Fibroblast of skin of right quadriceps (primary cell): Measurements from ENCODE around the gene COPA.
"Not testable (repeated sequence)": the region's sequence is repeated elsewhere in the genome, so short reads cannot be mapped to it uniquely, and the experiment has no call there.

ENCODE experiments used
- DNase-seq: peaks from one replicate; pipeline ENCODE4 v3.0.0-alpha.2; 2013

Gene COPA

DNA sequence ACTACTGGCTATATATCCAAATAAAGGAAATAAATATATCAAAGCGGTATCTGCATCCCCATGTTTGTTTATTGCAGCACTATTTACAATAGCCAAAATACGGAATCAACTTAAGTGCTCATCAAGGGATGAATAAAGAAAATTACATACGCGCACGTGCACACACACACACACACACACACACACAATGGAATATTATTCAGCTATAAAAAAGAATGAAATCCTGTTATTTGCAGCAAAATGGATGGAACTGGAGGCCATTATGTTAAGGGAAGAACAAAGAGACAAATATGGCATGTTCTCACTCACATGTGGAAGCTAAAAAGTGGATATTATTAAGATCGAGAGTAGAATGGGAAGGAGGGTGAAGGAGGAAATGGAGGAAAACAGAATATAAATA lies 20.2 kb downstream of the COPA start:
- DNase-seq, result no peak

DNA sequence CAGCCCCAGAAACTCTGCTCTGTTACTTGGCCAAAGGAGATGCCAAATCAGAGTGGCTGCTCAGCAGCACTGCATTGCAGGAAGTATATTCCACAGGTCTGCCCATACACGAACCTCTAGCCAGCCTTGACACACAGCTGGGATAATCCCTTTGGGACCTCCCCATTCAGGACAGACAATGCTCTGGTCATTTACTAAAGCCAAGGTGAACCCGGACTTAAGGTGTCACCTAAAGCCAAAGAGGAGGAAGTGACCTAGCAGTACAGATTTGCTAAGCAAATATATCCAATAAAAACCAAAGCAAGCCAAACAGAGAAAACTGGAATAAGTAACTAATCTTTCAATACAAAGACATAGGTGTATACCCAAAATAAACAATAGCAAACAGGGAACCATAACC lies 27.7 kb downstream of the COPA start:
- no peak for DNase-seq

DNA sequence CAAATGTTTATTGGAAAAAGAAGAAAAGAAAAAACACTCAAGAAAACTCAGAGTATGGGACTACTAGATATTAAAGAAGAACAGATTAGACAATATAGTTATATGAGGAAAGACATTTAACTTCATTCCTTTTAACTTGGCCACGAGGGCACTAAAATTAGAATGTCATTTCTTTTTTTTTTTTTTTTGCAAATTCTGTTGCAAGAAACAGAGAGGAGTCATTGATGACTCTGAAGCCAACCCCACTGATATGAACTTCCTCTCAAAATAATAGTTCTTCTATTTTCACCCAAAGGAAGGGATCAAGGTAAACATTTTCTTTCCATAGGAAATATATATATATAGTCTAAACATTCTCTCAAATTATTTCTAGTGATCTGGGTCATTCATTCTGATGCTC lies 33.5 kb downstream of the COPA start:
- DNase-seq, result no peak

DNA sequence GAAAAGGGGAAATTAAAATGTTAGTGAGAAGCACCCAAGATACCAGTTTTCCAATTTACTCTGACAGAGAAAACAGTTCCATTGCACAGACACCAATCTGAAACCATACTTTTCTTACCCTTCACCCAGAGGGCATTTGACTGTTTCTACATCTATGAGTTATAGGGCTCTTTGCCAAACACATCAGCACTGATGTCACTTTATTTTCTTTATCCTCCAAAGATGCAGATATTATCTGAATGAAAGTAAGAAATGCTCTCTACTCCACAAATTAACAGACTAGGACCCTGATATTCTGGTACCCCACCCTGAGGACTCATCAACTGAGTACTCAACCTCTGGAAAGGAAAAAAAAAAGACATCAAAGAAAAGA lies 33.9 kb downstream of the COPA start:
- DNase-seq, result no peak

DNA sequence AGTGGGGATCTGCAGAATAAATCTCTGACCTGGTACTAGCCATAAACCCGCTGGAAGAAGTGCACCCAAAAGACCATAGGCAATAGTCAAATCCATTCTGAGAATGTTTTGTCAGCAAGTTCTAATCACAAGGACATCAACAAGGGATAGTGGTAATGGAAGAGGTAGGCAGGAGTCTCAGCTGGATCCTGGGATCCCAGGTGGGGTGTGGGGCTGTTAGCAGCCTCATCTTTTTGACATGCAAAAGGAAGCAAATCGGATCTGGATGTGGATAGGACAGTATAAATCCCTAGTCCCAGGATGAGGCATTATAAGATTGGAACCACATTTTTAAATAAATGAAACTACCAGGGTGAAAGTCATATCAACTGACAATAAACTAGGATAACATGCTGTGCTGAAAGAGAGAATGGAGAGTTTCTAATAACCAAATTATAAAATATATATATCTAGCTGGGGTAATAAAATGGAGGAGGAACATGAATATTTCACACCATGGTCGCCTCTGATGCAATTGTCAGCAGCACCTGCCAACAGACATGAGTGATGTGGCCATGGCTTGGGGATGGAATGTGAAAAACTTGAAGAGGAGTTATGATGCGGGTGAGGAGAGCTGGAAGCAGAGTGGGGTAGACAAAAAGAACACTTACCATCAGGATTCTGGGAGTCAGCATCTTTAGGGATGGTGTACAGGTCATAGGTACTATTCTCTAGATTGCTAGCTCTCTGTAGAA lies 34.4 kb downstream of the COPA start:
- DNase-seq, result no peak

DNA sequence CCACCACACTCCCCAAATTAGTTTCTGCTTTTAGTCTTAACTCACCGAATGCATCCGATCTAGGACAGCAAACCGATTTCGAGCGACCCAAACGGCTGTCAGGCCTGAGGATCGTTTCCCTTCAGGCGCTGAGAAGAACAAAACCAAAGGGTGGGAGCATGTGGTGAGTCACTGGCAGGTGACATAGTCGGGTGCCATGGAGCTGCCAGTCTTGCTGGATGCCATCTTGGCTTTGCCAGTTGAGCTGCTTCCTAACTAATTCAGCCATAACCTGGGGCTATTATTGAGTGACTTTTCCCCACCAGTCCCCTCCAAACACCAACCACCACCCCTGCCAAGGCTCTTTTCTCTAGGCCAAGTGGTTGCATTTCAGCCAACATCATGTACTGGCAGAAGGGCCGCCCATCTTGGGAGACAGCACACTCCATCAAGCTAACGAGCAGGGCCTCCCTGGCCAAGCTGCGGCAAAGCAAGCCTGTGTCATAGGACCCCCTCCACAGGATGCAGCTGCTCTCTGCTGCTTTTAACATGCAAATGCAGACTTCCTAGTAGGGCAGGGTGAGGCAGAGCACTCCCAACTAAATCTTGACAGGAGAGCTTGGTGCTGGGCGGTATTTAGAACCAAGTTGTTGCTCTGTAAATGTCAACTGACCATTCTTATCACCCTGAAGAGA lies 35.8 kb downstream of the COPA start:
- DNase-seq, result no peak

DNA sequence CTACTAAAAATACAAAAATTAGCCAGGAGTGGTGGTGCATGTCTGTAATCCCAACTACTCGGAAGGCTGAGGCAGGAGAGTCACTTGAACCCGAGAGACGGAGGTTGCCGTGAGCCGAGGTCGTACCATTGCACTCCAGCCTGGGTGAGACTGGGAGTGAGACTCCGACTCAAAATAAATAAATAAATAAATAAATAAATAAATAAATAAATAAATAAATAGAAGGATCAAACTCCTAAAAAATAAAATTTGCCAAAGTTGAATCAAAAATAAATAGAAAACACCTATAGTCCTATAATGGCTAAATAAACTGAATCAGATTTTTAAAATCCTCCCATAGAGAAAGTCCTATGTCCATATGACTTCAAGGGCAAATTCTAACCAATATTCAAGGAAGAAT lies 42.9 kb downstream of the COPA start:
- no peak for DNase-seq

DNA sequence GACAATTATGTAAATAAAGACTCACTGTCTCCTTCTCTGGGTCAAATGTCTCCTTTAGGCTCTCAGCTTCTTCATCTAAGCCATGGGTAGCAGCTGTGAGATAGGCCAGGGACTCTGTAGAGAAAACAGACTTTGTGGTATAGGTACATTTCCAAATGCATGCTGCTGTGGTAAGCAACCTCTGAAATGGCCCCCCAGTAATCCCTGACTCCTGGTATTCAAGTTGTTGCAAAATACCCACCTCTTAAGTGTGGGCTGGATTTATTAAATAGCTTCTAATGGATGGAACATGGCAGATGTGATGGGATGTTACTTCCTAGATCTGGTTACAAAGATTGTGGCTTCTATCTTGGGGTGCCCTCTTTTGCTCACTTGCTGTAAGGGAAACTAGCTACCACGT lies 47.0 kb downstream of the COPA start:
- no peak for DNase-seq

DNA sequence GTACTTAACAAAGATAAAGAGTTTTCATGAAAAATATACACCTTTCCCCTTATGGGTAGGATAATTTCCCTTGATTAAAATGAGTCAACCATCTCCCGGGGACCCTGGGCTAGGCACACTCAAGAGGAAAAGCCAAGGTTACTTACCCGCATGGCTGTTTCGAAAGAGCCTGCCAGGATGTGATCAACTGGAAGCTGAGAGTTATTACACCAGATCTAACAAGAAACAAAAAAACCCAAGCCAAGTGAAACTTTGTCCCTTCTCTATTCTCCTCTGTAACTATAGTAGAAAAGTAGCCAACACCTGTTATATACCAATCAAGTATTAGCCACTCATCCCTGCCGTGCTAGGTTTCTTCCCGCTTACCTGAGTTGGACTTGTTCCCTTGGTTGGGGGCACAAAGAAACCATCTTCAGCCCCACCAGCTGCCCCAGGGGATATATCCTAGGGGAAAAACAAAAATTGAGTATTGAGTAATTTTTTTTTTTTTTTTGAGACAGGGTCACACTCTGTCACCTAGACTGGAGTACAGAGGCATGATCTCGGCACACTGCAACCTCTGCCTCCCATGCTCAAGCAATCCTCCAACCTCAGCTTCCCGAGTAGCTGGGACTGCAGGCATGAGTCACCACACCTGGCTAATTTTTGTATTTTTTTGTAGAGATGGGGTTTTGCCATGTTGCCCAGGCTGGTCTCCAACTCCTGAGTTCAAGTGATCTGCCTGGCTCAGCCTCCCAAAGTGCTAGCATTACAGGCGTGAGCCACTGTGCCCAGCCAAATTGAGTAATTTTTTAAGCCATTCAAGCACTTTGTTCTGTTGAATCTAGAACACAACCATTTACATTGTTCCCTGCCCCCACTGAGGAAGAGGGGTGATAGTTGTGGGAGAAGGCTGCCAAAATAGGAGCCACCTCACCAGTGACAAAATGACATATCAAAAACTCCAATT lies 49.8 kb downstream of the COPA start:
- DNase-seq, result no peak

DNA sequence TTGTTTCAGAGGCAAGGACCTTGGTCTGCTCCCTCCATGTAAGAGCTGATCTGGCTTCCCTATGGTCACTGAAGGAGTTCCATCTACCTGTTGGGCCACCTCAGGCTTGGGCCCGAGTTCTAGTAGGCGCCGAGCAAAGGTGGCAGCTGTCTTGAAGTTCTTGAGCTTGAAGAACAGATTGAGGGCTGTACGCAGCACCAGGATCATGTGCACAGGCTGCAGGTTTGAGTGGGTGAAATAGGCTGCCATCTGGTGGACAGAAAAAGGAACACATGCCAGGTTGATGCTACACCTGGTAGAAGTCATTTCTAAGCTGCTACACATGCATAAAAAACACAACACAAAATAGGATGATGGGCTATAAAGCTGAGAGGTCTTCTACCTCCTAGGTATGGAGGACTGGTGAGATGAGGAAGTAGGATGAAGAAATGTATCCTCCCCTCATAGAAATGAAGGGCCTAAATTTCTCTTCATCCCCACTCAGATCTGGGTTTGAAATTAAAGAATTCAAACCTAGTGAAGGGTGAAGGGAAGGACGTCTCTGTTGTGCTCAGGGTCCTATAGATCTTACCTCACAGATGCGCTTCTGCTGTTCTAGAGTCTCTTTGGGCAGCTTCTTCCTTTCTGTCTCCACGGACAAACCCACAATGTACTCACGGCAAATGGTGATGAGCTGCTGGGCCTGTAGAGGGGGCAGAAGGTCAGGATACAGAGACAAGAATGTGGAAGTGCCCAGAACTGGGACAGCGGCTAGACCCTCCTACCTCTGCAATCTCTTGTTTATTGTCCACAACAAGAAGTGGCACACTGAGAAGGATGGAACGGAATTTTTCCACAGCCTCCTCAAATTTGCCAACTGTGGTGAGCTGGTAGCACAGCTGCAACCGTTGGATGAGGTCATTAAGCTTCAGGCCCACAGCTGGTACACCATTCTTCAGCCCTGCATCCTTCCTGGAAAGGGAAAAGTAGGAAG lies 51.5 kb downstream of the COPA start:
- DNase-seq, result peak; percentile 51

DNA sequence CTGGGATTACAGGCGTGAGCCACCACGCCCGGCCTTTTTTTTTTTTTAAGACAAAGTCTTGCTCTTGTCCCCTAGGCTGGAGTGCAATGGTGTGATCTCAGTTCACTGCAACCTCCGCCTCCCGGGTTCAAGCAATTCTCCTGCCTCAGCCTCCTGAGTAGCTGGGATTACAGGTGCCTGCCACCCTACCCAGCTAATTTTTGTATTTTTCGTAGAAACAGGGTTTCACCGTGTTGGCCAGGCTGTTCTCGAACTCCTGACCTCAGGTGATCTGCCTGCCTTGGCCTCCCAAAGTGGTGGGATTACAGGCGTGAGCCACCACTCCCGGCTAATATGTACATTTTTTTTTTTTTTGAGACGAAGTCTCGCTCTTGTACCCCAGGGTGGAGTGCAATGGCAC lies 55.3 kb downstream of the COPA start:
- DNase-seq, result not testable (repeated sequence)

DNA sequence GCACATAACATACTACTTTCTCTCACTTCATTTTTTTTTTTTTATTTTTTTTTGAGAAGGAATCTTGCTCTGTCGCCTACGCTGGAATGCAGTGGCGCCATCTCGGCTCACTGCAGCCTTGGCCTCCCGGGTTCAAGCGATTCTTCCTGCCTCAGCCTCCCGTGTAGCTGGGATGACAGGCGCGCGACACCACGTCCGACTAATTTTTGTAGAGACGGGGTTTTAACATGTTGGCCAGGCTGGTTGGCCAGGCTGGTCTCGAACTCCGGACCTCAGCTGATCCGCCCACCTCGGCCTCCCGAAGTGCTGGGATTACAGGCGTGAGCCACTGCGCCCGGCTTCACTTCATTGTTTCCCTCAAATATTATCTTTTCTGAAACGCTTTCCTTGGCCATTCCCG lies 57.5 kb downstream of the COPA start:
- no peak for DNase-seq

DNA sequence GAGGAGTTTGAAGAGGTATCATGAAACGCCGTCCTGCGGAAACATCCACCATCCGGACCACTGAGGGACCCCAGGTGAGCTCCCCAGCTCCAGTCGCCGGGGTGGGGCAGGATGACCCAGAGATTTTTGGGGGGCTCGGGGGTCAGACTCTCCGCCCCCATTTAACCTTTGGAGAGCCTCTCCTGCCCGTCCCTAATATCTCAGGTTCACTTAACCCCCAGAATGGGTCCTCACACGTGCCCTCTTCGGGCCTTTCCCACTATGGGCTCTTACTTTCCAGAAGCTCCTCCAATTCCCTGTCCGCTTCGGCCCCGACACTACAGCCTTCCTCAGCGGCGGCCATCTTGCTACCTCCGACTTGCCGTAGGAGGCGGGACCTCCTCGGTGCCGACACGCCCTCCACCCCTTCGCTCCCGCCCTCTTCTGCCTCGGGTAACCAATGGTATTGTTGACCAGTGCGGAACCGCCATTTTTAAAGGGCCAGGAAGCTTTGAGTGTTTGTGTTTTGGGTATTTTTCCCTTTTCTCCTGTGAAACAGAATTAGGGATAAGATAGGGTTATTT lies 58.2 kb downstream of the COPA start, which contains the start of gene PEX19:
PEX19 (minus strand) TSS at position 352 of the 563 bp plus-strand sequence; CDS start at position 343, 9 bp downstream.
- DNase-seq, result peak; percentile 90

DNA sequence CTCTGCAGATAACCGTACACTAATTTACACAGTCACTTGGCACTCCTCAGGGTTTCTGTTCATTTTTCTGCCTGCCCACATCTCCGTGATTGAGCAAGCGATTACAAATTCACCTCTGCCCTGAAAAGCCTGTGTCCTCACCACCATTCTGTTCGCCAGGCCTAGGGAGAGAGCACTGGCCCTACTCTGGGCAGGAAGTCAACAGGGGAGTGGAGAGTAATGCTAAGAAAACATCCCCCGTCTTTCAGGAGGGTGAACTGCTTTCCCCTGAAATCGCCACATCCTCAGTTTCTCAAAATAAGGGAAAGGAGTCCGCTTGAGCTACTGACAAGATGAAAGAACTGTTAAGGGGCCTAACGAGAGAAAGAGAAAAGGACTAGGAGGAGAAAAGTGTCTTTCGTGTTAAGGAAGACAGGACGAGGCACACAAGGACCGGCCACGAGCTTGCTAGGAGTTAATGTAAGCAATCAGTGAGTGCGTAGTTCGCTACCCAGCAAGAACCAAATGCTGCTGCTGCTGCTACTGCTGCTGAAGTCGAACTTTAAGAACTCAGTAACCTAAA lies 58.7 kb downstream of the COPA start:
- peak; percentile 32 for DNase-seq

DNA sequence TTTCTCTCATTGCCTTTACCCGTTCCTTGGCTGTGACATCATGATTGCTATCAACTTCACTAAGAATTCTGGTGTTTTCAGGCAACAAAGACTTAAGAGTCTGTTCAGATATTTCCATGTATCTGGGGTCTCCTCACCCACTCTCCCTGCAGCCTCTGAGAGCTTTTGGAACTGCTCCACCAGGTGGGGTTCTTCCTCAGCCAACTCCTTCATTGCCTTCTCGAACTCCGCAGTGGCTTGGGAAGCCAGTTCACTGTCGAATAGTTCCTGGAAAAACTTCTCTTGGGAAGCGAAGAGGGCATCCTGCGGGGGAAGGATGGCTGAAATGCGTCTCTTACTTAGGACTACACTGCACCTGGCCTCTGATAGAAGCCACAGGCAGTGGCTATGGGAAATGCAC lies 60.2 kb downstream of the COPA start:
- no peak for DNase-seq

DNA sequence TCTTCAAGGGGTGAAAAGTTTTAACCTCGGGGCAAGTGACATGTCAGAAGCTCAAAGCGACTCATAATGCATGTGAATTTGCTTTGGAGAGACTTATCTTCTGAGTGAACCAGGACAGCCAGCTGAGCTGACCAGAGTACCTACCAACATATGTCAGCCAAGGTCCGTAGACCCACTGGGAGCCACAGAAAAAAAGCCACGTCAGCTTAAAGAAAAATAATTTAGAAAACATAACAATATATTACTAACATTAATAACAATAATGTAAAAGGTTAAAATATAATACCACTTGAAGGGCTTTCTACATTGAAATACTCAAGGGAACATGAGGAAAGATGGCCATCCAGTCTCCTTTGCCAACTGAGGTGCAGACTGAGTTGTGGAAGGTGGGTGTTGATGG lies 65.1 kb downstream of the COPA start:
- DNase-seq, result no peak

DNA sequence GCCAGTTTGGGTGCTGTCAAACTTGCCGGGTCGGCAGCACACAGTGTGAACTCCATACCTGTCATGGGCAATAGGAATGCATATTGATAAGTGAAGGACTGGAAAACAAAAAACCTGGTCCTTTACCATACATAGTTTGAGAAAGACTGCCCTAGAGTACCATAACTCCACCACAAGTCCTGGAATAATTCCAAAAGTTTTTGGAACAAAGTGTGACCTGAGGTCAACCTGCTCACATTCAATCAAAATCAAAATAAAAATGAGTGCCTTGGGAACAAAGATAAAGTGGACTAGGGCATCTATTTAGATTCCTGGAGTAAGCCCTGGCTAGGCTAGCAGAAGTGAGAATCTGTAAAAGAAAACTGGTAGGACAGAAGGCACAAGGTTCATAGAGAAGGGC lies 65.7 kb downstream of the COPA start:
- DNase-seq, result no peak

DNA sequence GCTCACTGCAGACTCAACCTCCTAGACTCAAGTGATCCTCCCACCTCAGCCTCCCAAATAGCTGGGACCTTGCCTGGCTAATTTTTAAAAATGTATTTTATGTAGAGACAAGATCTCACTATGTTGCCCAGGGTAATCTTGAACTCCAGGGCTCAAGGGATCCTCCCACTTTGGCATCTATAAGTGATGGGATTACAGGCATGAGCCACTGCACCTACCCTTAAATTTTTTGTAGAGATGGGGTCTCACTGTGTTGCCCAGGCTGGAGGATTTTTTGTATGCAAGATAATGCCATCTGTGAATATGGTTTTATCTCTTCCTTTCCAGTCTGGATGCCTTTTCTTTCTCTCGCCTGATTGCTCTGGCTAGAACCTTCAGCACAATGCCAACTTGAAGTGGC lies 72.0 kb downstream of the COPA start:
- DNase-seq, result no peak

DNA sequence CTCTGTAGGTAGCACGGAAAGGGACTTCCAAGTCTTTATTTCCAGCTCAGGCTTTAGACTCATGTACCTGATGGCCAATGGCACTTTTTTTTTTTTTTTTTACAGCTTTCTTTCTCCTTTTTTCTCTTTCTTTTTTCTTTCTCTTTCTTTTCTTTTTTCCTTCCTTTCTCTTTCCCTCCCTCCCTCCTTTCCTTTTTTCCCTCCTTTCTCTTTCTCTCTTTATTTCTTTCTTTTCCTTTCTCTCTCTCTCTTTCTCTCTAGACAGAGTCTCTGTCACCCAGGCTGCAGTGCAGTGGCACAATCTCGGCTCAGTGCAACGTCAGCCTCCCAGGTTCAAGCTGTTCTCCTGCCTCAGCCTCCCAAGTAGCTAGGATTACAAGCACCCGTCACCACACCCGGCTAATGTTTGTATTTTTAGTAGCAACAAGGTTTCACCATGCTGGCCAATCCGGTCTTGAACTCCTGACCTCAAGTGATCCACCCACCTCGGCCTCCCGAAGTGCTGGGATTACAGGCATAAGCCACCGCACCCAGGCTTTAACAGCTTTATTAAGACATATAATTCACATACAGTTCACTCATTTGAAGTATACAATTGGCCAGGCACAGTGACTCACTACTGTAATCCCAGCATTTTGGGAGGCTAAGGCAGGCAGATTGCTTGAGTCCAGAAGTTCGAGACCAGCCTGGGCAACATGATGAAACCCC lies 75.6 kb downstream of the COPA start:
- no peak for DNase-seq

DNA sequence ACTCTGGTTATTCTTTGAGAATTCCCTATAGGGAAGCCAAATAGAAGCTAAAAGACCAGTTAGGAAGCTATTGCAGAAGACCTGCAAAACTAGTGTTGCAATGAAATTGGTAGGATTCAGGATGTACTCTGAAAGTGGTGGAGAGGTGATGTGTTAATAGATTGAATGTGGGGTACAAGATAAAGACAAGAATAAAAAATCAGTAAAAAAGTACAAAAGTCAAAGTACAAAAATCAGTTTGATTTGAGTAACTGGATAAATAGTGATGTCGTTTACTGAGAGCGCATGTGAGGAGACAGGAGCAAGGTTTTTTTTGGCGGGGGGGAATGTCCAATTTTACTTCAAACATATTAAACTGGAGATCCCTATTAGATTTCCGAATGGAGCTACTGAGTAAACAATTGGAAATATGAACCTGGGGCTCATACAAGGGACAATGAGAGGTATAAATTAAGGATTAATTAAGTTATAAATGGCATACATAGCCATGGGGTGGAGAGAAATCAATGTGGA lies 78.2 kb downstream of the COPA start:
- DNase-seq, result no peak
